ENCODE results near the gene GSS.

The GSS gene

DNA sequence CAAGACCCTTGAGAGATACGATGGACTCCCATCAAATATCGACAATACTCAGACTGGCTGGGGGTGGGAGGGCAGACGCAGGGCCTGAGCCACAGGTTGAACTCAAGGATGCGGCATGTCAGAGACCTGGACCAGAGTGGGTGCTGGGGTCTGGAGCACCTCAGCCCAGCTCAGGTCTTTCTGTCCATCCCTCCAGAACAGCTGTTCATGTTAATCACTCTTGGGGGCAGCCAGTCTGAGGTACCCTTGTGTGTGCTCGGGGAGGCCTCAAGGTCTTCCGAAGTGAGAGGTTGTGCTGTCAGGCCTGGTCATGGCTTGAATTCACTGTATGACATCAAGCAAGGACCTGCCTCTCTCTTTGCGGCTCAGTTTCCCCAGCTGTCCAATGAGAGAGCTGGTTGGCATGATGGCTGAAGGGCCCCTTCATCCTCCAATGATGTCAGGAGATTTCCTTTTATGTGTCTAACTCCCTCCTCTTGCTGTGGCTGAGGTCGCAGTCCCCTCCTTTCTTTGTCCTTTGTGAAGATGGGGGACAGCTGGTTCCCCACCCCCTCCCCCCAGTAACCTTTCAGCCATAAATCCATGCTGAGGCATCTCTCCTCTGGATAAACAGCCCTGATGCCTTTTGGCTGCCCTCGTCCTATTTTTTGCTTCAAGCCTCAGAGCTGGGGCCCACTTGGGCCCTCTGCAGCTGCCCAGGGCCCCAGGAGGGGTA lies 15.4 kb upstream of the GSS start:
- Mint-ChIP-seq H3K36me3 (no peaks in the 10 kb centered on the region), H3K4me1 (no peaks in the 10 kb centered on the region), H3K9me3 (no peaks in the 10 kb centered on the region), H3K4me3 (no peak overlapping the region), H3K27me3 (no peaks in the 10 kb centered on the region), H3K27ac (no peak overlapping the region)

DNA sequence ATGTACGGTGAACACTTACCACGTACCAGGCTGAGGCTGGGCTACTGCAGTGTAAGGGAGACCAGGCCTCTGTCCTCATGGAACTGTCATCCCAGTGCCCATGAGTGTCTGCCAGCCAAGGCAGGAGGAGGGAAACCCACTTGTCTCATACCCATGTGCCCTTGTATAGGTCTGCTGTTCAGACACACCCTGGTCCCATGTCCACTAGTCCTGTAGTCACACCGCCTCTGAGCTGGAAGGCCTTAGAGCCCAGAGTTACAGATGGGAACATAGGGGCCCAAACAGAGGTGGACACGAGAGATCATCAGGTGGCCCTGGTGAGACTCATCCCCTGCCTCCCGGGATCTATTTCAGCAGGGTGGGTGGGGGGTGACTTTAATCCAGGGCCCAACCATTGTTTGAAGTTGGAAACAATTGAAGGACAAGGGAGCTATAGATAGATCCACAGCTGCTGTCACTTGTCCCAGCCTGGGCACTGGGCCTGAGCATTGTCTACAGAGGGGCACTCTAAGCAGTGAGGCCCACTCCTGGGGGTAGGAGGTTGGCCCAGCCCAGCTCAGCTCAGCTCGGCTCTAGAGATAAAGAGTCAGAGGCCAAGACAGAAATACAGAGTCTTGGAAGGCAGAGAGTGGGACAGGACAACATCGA lies 14.7 kb upstream of the GSS start:
- Mint-ChIP-seq H3K27ac (no peak overlapping the region), H3K36me3 (no peaks in the 10 kb centered on the region), H3K9me3 (no peaks in the 10 kb centered on the region), H3K4me3 (no peak overlapping the region), H3K27me3 (no peaks in the 10 kb centered on the region), H3K4me1 (no peaks in the 10 kb centered on the region)

DNA sequence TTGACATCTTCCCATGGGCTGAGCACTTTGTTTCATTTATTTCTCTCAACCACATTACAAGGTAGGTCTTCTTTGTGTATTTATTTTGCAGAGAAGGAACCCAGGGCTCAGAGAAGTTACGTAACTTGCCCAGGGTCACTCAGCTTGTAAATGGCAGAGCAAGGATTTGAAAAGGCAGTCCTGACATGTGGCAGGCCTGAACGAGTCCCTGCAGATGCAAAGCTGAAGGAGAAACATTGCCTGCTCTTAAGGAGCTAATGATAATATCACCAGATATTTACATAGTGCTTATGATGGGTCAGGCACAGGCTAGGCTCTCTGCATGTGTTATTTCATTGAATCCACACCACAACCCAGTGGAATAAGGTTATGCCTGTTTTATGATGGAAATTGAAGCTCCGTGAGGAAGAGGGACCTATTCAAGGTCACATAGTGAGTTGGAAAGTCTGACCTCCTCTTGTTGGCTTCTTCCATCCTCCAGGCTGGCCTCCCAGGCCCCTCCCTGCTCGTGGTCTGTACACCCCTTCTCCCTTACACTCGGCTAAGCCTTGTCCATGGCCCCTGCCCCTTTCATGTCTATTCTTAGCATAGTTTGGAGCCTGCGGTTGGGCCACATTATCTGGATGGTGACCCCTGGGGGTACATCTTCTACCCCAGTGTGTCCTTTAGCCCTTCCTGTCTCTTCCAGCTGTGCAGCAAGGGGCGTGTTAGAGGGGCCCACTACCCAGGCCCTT lies 12.6 kb upstream of the GSS start:
- no peak overlapping the region for H3K4me3 Mint-ChIP-seq
- H3K36me3 Mint-ChIP-seq: no peaks in the 10 kb centered on the region
- no peaks in the 10 kb centered on the region for H3K27me3 Mint-ChIP-seq
- no peaks in the 10 kb centered on the region for H3K9me3 Mint-ChIP-seq
- H3K27ac Mint-ChIP-seq: no peak overlapping the region
- H3K4me1 Mint-ChIP-seq: no peaks in the 10 kb centered on the region

DNA sequence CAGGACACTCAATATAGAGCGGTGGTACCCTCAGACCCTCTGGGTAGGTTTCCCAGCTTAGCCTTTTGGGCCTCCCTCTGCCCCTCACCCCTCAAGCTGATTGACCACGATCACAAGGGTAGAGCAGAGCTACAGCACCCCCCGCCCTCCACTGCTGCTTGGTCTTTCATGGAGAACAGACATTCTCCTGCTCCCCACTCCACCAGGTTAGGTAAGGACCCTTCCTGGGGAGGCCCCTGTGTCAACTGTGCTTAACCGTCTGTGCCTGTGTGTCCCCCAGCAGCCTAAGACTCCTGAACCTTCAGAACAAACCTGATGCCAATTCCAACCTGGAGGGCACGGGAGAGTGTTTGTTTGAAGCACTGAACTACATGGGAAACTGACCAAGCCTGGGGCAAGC lies 11.8 kb upstream of the GSS start:
- Mint-ChIP-seq H3K9me3 (no peaks in the 10 kb centered on the region), H3K27ac (no peak overlapping the region), H3K4me1 (no peaks in the 10 kb centered on the region), H3K4me3 (no peak overlapping the region), H3K36me3 (no peaks in the 10 kb centered on the region), H3K27me3 (no peaks in the 10 kb centered on the region)

DNA sequence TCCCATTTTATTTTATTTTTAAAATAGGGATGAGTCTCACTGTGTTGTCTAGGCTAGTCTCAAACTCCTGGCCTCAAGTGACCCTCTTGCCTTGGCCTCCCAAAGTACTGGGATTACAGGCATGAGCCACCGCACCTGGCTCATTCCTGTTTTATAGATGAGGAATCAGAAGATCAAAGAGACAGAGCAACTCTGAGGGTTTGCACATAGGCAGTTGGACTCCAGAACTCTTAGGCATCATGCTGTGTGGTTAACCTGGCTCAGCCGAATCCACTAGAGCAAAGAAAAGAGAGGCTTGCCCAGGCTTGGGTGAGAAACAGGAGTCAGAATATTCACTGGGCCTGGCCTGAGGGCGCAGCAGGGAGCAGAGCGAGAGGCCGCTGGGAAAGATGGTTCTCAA lies 9.4 kb upstream of the GSS start:
- no peaks in the 10 kb centered on the region for H3K9me3 Mint-ChIP-seq
- no peaks in the 10 kb centered on the region for H3K36me3 Mint-ChIP-seq

DNA sequence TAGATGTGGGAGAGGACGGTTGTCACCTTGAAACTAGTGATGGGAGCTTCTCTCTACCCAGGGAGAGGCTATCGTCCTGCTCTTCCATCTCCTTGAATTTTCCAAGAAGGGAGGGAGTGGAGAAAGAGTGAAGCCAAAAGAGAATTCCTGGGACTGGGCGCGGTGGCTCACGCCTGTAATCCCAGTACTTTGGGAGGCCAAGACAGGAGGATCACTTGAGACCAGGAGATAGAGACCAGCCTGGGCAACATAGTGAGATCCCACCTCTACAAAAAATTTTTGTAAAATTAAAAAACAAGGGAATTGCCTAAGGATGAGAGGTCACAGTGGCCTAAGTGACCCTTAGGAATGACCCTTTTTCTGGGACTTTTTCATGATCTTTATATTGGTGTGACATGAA lies 8.9 kb upstream of the GSS start:
- Mint-ChIP-seq H3K9me3 (no peaks in the 10 kb centered on the region), H3K4me1 (peaks cover 5% of the 10 kb centered on the region), H3K36me3 (no peaks in the 10 kb centered on the region), H3K27ac (no peak overlapping the region), H3K4me3 (no peak overlapping the region), H3K27me3 (no peaks in the 10 kb centered on the region)

More for the DNA sequence above, 9.4 kb upstream of the GSS start:
- no peaks in the 10 kb centered on the region for H3K27me3 Mint-ChIP-seq
- no peak overlapping the region for H3K4me3 Mint-ChIP-seq
- H3K27ac Mint-ChIP-seq: no peak overlapping the region
- H3K4me1 Mint-ChIP-seq: peaks cover 5% of the 10 kb centered on the region

DNA sequence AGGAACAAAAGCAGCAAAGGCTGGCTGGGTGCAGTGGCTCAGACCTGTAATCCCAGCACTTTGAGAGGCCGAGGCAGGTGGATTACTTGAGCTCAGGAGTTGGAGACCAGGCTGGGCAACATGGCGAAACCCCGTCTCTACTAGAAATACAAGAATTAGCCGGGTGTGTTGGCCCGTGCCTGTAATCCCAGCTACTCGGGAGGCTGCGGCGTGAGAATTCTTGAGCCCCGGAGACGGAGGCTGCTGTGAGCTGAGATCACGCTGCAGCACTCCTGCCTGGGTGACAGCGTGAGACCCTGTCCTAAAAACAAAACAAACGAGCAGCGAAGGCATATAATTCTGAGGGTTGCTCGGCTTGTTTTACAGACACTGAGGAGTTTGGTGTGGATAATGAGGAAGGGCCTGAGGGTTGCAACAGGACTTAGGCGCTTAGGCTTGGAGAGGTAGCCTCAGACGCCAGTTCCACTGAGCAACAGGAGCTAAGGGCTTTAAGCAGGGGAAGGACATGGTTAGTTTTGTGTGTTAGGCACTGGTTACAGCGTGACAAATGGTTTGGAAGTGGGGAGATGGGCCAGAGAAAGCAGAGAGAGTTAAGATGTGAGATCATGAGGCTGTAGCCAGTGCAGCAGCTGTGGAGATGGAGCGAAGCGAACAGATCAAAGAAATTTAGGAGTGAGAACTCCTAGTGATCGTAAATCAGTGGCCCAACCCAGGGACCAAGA lies 1.3 kb upstream of the GSS start:
- no peaks in the 10 kb centered on the region for H3K36me3 Mint-ChIP-seq

DNA sequence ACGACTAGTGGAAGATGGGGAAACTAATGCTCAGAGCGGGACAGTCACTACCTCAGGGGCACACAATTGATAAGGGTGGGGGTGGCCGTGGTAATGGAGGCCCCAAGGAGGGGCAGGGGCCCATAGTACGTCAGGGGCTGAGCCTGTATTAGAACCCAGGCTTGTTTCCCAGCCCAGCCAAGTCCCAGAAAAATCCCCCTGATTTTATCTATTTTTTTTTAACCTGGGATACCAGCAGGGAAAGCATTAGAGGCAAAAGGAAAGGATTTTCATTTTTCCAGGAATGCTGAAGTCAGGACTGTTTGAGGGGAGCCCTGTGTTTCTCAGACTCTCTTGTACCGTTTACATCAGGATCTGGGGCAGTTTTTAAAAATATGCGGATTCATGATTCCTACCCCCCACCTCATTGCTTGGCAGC lies 444 bp upstream of the GSS start:
- Mint-ChIP-seq H3K36me3 (no peaks in the 10 kb centered on the region), H3K27ac (peak overlapping the region; percentile 98), H3K27me3 (no peaks in the 10 kb centered on the region), H3K4me1 (peaks cover 39% of the 10 kb centered on the region), H3K9me3 (no peaks in the 10 kb centered on the region), H3K4me3 (peak overlapping the region; percentile 96)

More for the DNA sequence above, 1.3 kb upstream of the GSS start:
- no peak overlapping the region for H3K4me3 Mint-ChIP-seq
- H3K27me3 Mint-ChIP-seq: no peaks in the 10 kb centered on the region
- H3K27ac Mint-ChIP-seq: peak overlapping the region; percentile 25
- no peaks in the 10 kb centered on the region for H3K9me3 Mint-ChIP-seq
- H3K4me1 Mint-ChIP-seq: peaks cover 39% of the 10 kb centered on the region

DNA sequence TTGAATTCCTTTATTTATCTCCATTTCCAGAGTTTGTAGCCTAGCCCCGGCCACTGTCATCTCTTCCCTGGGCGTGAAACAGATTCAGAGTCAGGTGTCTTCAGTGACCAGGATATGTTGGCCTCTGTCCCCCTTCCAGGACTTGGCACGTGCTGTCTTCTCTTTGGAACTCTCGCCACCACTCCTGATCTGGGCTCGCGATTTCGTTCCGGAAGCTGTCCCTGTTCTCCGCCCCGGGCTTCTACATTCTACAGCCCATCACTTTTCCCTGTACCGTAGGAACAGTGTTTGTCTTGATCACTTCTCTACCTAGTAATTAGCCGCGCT lies 739 bp downstream of the GSS start:
- peak overlapping the region; percentile 96 for H3K4me3 Mint-ChIP-seq
- H3K36me3 Mint-ChIP-seq: no peaks in the 10 kb centered on the region
- H3K27me3 Mint-ChIP-seq: no peaks in the 10 kb centered on the region
- H3K9me3 Mint-ChIP-seq: no peaks in the 10 kb centered on the region
- peaks cover 33% of the 10 kb centered on the region for H3K4me1 Mint-ChIP-seq
- peak overlapping the region; percentile 98 for H3K27ac Mint-ChIP-seq

DNA sequence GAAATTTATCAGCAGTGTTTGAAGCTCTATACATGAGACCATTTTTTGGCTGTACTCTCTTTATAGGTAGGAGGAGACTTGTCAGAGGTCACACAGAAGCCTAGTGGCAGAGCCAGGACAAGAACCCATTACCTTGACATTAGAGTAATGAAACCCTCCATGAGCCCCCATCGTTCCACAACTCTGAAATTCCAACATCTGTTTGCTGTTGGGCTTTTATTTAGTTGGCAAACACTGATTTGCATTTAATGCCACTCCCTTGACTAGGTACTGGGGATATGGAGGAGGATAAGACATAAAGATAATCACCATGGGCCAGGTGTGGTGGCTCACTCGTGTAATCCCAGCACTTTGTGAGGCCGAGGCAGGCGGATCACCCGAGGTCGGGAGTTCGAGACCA lies 1.6 kb downstream of the GSS start:
- Mint-ChIP-seq H3K4me3 (peak overlapping the region; percentile 7), H3K27ac (no peak overlapping the region), H3K9me3 (no peaks in the 10 kb centered on the region), H3K4me1 (peaks cover 33% of the 10 kb centered on the region), H3K36me3 (peaks cover 4% of the 10 kb centered on the region), H3K27me3 (no peaks in the 10 kb centered on the region)

DNA sequence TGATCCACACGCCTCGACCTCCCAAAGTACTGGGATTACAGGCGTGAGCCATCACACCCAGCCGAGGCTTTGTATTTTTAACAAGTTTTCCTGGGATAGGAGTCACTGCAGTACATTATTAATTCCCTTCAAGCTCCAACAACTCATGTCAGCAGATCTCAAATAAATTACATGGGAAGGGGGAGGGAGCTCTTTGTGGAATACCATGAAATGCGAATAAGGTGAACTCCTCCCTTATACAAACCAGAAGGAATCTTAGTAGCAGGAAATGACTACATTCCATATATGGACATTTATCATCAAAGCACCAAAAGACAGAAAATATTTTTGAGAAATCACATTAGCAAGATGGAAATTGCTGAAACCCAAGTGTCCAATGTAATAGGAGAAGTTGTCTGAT lies 2.9 kb downstream of the GSS start:
- no peaks in the 10 kb centered on the region for H3K27me3 Mint-ChIP-seq
- no peak overlapping the region for H3K27ac Mint-ChIP-seq
- no peak overlapping the region for H3K4me3 Mint-ChIP-seq
- peaks cover 33% of the 10 kb centered on the region for H3K4me1 Mint-ChIP-seq
- H3K36me3 Mint-ChIP-seq: peaks cover 4% of the 10 kb centered on the region
- no peaks in the 10 kb centered on the region for H3K9me3 Mint-ChIP-seq

DNA sequence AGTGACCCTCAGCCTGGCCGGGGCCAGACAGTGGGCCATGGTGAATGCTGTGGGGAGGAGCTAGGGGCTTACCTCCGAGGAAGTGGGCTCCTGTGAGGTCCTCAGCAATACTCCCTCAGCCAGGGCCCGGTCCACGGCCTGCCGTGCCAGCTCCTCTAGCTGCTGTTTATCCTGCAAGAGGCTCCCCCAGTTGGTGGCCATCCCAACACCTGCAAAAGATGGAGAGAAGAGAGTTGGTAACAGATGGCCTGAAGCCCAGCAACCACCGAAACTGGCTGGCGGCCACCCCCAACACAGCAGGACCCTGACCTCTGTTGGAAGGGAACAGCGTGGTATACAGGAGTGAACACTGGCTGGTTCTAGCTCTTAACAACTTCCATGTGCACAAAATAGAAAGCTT lies 4.0 kb downstream of the GSS start:
- Mint-ChIP-seq H3K4me1 (peaks cover 30% of the 10 kb centered on the region), H3K36me3 (peaks cover 4% of the 10 kb centered on the region), H3K9me3 (no peaks in the 10 kb centered on the region), H3K4me3 (no peak overlapping the region), H3K27ac (peak overlapping the region; percentile 8), H3K27me3 (no peaks in the 10 kb centered on the region)

DNA sequence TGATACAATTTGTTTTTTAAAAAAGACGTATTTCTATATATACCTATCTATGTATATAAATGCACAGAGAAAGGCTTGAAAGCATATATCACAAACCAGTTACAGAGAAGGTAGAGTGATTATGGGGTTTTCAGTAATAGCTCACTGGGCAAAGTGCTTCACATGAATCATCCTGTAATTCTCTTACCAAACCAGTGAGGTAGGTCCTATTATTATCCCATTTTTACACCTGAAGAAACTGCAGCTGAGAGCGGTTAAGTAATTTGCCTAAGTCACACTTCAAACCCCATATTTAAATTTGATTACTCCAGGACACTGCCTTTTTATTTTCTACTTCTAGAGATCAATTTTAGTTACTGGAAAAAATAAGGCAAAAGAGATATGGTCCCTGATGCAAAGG lies 4.4 kb downstream of the GSS start:
- H3K27ac Mint-ChIP-seq: no peak overlapping the region
- H3K4me1 Mint-ChIP-seq: peaks cover 27% of the 10 kb centered on the region
- H3K4me3 Mint-ChIP-seq: no peak overlapping the region
- H3K36me3 Mint-ChIP-seq: peaks cover 4% of the 10 kb centered on the region
- H3K27me3 Mint-ChIP-seq: no peaks in the 10 kb centered on the region
- no peaks in the 10 kb centered on the region for H3K9me3 Mint-ChIP-seq

DNA sequence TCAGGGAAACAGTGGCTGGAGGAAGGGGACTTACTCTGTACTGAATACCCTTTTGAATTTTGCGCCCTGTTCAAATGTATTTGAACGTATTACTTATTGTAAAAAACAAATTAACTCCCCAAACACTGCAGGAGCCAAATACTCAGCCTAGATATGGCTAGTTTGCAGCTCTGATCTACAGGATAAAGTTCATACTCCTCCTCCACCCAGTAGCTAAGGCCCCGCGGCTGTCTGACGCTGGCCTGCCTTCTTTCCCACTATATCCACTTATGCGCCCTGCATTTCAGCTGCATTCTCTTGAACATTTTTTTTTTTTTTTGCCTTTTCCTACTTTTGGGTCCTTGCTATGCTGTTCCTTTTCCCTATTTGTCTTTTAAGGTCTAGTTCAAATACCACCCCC lies 6.5 kb downstream of the GSS start:
- H3K27ac Mint-ChIP-seq: no peak overlapping the region
- no peak overlapping the region for H3K4me3 Mint-ChIP-seq
- peaks cover 8% of the 10 kb centered on the region for H3K4me1 Mint-ChIP-seq
- no peaks in the 10 kb centered on the region for H3K9me3 Mint-ChIP-seq
- H3K36me3 Mint-ChIP-seq: peaks cover 7% of the 10 kb centered on the region
- H3K27me3 Mint-ChIP-seq: no peaks in the 10 kb centered on the region

DNA sequence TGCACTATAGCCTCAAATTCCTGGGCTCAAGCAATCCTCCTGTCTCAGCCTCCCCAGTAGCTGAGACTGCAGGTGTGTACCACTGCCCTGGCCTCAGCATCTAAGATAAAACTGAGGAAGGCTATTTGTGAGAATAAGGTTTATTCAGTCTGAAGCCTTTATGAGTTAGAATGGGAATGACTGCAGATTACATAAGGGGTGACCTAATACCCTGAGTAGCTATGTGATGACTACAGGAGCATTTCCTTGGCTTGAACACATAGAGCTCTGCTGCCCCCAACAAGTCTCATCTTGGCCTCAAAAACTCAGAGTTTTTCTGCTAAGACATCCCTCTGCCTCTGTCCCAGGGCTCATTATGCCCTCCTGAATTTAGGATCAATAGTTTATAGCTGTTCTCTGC lies 7.6 kb downstream of the GSS start:
- no peak overlapping the region for H3K27ac Mint-ChIP-seq
- H3K27me3 Mint-ChIP-seq: no peaks in the 10 kb centered on the region
- no peaks in the 10 kb centered on the region for H3K9me3 Mint-ChIP-seq
- no peak overlapping the region for H3K4me3 Mint-ChIP-seq
- H3K4me1 Mint-ChIP-seq: peaks cover 5% of the 10 kb centered on the region
- peaks cover 10% of the 10 kb centered on the region for H3K36me3 Mint-ChIP-seq

DNA sequence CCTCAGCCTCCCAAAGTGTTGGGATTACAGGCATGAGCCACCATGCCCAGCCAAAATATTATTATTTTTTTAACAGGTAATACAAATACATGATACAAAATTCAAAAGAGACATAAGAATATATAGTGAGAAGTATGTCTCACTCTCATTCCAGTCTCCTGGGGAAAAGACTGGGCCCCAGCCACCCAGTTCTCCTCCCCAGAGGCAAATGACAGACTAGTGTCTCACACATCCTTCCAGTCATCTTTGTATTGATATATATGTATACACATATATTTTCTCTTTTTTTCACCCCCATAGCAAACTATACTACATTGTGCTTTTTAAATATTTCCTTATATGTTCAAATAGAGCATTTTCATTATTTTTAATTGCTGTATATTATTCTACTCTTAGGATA lies 8.3 kb downstream of the GSS start:
- peaks cover 10% of the 10 kb centered on the region for H3K36me3 Mint-ChIP-seq
- no peaks in the 10 kb centered on the region for H3K4me1 Mint-ChIP-seq
- H3K27ac Mint-ChIP-seq: no peak overlapping the region

More for the DNA sequence above, 8.3 kb downstream of the GSS start:
- Mint-ChIP-seq H3K27me3 (no peaks in the 10 kb centered on the region), H3K4me3 (no peak overlapping the region), H3K9me3 (no peaks in the 10 kb centered on the region)
